GM19467 (cell line): ENCODE results near the gene R3HCC1L.
"Not testable (repeated sequence)": the region's sequence is repeated elsewhere in the genome, so short reads cannot be mapped to it uniquely, and the experiment has no call there.

ENCODE experiments used
- ATAC-seq: cut with Tn5 transposase; IDR thresholded peaks from one replicate; pipeline ENCODE4 v1.9.1; 2021; ENCODE audit warnings: mild to moderate bottlenecking, moderate library complexity; ENCODE audit not compliant: unreplicated experiment

The R3HCC1L gene

DNA sequence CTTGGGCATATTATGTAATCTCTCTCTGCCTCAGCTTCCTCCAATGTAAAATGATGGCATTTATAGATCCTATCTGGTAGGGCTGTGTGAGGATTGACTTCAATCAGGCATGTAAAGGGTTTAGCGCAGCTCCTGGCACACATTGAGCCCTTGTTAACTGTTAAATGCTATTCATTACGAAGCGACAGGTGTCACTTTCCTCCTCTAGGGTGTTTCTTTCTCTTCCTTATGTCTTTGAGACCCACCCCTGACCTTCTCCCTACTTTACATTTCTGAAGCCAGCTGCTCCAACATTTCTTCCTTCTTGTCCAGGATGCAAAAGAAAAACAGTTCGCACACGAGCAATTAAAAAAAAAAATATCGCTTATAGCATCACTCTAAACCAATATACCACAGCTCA is 5.7 kb upstream of the R3HCC1L start:
- no peak for ATAC-seq

DNA sequence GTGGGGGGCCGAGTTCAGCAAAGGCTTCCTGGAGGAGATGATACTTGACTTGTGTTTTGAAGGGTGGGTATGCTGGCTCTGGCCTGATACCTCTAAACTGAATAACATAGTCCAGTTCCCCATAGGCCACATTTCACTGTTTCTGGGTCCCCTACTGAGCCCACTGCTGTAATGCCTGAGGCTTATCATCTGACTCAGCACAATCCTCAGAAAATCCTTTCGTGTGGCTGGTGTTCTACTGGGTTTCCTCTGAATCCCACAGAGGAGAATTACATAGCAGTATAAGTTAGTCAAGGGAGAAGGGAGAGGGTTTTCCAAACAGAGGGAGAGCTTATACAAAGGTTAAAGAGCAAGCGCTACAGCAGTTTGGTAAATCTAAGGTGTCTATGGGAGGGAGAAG is 2.8 kb upstream of the R3HCC1L start:
- ATAC-seq, result no peak

GRCh38 chr10:98133075-98133752 is 1.2 kb upstream of the R3HCC1L start:
- ATAC-seq, result peak; percentile 48

GRCh38 chr10:98134117-98134430 is 383 bp upstream of the R3HCC1L start:
- no peak for ATAC-seq

- ATAC-seq, result peak; percentile 5
Measured at GRCh38 chr10:98135222-98135899, 904 bp downstream of the R3HCC1L start.

- not testable (repeated sequence) for ATAC-seq
Measured at GRCh38 chr10:98136775-98137174, 2.3 kb downstream of the R3HCC1L start.

- no peak for ATAC-seq
Measured at GRCh38 chr10:98138031-98138430, 3.6 kb downstream of the R3HCC1L start.

DNA sequence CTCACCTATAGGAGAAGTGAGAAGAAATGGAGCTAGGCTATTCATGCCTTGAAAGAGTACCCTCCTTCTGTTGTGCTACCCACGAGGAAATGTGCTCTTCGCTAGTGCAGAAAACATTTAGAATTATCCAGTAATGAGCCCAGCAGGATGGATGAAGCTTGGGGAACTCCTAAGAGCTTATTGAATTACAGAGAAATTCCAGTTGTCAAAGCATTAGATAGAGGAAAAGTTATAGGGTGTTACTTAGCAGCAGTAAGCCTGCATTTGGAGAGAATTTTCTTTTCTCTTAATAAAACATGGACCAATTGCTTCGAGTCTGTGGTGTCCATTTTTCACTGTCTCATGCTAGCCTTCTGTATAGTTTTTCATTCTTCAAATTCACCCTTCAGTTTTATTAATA is 5.0 kb downstream of the R3HCC1L start:
- no peak for ATAC-seq

DNA sequence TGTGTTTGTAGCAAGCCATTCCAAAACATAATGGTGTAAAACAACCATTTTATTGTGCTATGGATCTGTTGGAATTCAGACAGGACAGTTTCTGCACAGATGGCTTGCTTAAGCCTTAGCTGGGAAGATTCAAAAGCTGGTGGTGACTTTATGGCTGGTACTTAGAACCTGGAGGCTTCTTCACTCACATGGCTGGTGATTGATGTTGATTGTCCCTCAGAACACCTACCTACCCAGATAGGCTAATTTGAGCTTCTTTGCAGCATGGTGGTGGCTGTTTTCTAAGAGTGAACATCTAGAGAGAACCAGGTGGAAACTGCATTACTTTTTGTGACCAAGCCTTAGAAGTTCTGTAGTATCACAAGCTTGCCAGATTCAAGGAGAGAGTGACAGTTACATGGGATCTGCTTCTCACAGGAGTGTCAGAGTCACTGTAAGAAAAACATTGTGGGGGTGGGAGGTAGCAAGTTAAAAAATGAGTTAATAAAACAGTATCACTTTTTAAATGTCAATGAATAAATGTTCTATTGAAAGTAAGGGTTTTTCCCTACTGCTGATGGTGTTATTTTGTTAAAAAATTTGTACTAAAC is 7.1 kb downstream of the R3HCC1L start:
- no peak for ATAC-seq

- no peak for ATAC-seq
Measured at GRCh38 chr10:98144985-98145384, 10.5 kb downstream of the R3HCC1L start.

- ATAC-seq, result no peak
Measured at GRCh38 chr10:98149858-98150257, 15.4 kb downstream of the R3HCC1L start.

DNA sequence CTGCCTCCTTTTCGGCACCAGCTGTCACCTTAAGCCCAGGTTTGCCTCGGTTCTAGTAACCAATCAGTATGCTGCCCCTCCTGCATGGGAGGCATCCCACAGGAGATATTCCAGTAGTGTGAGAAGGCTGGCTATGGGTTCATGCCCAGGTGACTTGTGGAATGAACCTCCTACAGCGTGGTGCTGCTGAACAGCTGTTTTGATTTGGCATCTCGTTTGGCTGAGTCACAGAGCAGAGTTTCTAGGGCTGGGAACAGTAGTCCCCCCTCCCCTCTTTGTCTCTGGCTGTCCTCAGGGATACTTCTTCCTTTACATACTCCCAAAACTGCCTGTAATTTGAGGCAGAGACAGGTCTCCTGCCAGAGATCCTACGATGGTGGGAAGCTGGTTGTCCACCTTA is 16.1 kb downstream of the R3HCC1L start:
- no peak for ATAC-seq

- not testable (repeated sequence) for ATAC-seq
Measured at GRCh38 chr10:98152778-98153177, 18.3 kb downstream of the R3HCC1L start.

DNA sequence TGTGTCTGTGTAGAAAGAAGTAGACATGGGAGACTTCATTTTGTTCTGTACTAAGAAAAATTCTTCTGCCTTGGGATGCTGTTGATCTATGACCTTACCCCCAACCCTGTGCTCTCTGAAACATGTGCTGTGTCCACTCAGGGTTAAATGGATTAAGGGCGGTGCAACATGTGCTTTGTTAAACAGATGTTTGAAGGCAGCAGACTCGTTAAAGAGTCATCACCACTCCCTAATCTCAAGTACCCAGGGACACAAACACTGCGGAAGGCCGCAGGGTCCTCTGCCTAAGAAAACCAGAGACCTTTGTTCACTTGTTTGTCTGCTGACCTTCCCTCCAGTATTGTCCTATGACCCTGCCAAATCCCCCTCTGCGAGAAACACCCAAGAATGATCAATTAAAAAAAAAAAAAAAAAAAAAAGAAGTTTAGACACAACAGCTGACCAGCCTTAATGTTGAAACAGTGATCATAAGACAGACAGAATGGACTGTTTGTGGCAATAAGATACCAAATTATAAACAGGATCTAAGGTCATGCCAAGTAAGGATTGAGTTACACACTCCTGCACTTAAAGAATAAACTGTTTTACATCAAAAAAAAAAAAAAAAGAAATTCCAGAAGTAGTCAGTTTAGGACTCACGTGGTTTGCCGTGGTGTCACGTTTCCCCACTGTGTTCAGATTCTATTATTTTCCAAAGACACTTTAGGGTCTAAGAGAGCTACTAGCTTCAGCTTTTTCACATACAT is 18.9 kb downstream of the R3HCC1L start:
- not testable (repeated sequence) for ATAC-seq

DNA sequence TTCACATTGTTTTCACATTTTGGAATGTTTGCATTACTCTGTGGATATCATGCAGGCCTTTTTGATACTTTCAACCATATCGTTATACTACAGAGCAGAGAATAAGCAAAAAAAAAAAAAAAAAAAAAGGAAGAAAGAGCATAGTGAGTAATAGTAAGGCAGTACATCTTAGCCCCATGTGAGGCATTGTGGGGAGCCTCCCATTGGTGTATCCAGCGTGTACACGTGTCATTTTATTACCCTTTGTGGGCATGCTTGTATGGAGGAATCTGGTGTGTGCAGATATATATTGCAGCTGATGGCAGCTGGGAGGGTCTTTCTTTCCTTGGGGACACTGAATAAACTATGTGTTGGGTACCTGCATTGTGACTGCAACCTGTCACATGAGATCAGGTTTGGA is 19.6 kb downstream of the R3HCC1L start:
- no peak for ATAC-seq

GRCh38 chr10:98158576-98158975 is 24.1 kb downstream of the R3HCC1L start:
- no peak for ATAC-seq

- ATAC-seq, result no peak
Measured at GRCh38 chr10:98163941-98164340, 29.5 kb downstream of the R3HCC1L start.

DNA sequence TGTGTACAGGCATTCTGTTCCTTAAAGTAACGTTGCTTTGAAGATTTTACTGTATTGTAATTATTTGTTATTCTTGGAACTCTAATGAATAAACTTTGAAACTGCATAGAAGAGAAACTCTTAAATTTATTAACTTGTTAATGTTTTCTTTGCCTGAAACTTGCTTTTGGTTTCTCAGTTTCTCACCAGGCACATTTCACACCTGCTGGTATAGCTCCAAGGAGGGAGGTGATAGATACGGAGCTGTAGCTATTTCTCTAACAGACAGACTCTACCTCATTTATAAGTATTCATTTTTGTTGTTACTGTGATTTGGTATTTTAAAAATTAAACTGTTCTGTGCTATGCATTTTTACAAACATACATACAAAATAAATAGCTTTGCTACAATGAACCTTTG is 32.7 kb downstream of the R3HCC1L start:
- ATAC-seq, result peak; percentile 62

DNA sequence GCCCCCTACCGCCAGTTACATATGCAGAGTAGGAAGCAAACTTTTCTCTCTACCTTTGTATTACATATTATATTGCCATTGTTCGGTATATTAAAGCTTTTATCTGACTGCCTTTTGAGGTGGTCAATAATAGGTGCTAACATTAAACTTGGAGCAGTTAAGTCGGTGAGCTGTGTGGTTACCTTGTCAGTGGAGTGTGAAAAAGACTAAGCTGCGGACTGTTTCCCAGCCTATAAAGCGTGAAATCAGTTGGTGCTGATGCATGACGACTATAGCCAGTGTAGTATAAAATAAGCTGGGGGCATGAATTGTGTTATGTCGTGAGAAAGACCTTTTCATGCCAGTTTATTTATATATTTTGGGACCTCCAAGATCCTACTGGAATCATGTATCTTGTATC is 33.7 kb downstream of the R3HCC1L start:
- peak; percentile 57 for ATAC-seq

DNA sequence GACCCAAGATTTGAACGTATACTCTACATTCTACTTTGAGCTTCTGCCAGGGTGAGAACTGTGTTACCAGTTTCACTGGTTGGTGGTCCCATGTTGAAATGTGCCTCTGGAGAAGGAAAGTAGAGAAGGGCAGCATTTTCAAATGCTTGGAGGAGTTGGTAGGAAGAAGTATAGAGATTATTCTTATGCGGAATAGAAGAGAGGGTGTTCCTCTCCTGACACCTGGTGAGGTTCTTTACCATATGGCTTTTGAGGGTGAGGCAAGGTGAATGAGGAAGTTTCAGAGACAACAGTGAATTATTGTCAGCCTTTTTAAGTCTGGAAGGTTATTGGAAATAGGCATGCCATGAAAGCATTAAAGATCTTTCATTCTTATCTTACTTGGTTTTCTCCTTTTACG is 34.3 kb downstream of the R3HCC1L start:
- no peak for ATAC-seq

- no peak for ATAC-seq
Measured at GRCh38 chr10:98169379-98169778, 34.9 kb downstream of the R3HCC1L start.
